Upper lobe of left lung (tissue), 4 donors: Measurements from ENCODE around the gene ZBTB38.

ENCODE experiments used
- CTCF ChIP-seq, 6 experiments: fragments of 450-650 bp in 4 of 6; fragments of 200-600 bp in 2 of 6; sonication (generic) in 2 of 6; IDR thresholded peaks; one replicate each; pipeline ENCODE4 v1.5.1; 2016 to 2019; ENCODE audit warnings: antibody characterized with exemption in 6 of 6
- EP300 ChIP-seq, 4 donors: sonication (generic); formaldehyde crosslinking; IDR thresholded peaks; one replicate each; pipeline ENCODE4 v1.5.1; 2017; ENCODE audit warnings: antibody characterized with exemption in 4 of 4, control low read depth in 2 of 4
- POLR2A ChIP-seq, 4 donors: fragments of 450-650 bp; IDR thresholded peaks; one replicate each; pipeline ENCODE4 v1.5.1; 2016 to 2017; ENCODE audit warnings: antibody characterized with exemption in 4 of 4, mild to moderate bottlenecking in 2 of 4
- POLR2AphosphoS5 ChIP-seq, 2 donors: sonication (generic); formaldehyde crosslinking; IDR thresholded peaks; one replicate each; pipeline ENCODE4 v1.5.1; 2017; ENCODE audit warnings: antibody characterized with exemption in 2 of 2

- no peak for TF ChIP-seq POLR2A (IDR thresholded peaks at IDR 0.05)
- no peak for TF ChIP-seq CTCF (IDR thresholded peaks at IDR 0.05)
- no peak for TF ChIP-seq EP300 (IDR thresholded peaks at IDR 0.05)
- no peak for TF ChIP-seq POLR2AphosphoS5 (IDR thresholded peaks at IDR 0.05)
Measured at GRCh38 chr3:141405025-141405424, 36.7 kb downstream of the ZBTB38 start.
